ENCODE results near the gene C1orf226.
"Not testable (repeated sequence)": the region's sequence is repeated elsewhere in the genome, so short reads cannot be mapped to it uniquely, and the experiment has no call there.

The C1orf226 gene

DNA sequence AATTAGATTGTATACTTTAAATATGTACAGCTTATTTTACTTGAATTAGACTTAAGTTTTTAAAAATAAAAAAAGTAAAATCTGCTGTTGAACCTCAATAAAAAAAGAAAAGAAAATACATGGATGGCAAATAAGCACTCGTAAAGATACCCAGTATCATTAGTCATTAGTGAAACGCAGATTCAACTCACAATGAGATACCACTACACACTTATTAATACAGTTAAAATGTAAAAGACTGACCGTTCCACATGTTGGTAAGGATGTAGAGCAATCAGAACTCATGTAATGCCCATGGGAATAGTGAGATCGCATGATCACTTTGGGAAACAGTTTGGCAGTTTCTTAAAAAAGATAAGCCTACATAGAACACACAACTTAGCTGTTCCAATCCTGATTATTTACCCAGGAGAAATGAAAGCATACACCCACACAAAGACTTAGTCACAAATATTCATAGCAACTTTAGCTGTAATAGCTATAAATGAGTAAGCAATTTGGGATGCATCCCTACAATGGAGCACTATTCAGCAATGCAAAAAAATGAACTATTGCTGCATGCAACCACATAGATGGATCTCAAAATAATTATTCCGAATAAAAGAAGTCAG, 23.1 kb downstream of the C1orf226 start:
- DNase-seq (ENCODE audit: low read depth in 2 of 2, low spot score in 1 of 2) = no peak

DNA sequence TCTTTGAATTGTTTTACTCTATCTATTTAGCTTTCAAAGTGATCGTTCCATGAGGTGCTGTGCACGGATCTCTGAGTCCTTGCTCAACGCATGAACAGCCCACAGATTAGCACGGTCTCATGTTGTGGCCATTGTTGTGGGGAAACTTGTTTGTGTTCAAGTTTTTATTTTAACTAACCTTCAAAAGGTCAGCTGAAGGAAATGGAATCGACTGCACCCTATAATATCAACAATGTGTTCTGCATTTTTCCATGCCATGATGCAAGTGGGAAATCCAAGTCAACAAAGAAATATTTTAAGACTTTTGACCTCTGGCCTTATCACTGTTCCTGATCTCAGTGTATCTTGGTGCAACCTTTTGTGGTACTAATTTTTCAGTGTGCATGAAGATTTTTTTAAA, 24.3 kb downstream of the C1orf226 start:
- no peak for DNase-seq (ENCODE audit: low read depth in 2 of 2, low spot score in 1 of 2)

DNA sequence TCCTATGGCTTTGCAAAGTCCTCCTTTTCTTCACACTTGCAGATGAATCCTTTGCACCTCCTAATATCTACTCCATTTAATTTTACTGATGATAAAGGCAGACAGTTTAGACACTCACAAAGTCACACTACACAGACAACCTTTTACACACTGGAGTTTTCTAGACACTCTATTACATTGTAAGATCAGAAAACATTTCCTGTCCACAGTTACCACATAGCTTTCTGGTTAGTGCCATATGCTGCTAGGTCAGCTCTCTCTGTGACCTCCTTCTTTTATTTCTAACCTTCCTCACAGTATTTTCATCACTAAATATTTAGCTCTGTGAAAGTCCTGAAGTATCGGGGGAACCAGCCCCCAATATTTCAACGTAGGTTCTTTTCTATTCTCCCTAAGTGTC, 25.3 kb downstream of the C1orf226 start:
- DNase-seq (ENCODE audit: low read depth in 2 of 2, low spot score in 1 of 2) = no peak

DNA sequence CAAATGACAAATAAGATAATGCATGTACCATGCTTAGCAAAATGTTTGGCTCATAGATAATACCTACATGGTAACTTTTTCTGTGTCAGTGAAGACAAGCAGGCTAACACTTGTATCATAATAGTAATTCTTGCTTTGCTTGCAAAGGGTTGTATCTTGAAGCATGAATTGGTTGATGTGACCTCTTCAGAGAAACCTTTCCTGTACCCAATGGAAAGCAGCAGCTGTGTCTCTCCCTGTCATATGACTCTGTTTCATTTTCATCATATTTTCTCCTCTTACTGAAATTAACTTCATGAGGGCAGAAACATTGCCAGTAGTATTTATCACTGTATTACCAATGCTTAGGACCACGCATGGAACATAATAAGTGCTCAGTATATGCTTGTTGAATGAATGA, 26.0 kb downstream of the C1orf226 start:
- DNase-seq (ENCODE audit: low read depth in 2 of 2, low spot score in 1 of 2) = no peak

DNA sequence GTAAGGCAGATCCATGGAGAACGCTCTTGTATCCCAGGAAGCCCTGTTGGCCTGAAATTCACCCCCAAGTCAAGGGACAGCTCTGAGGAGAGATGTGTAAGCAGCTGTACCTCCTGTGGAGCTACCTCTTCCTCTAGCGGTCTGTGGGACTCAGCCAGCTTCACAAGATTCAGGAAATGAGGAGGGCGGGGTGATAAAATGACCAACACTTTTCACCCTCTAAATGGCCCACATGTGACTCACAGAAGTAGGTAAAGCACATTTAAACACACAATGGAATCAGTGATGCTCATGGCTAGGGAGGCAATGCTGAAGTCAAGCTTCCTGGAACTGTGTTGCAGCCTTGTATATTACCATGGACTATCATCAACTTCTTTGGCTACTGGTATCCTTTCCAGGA, 30.5 kb downstream of the C1orf226 start, which contains the start of gene SH2D1B:
Gene SH2D1B, minus strand, starts transcription at position 135 of the 400 bp plus-strand sequence. Its CDS starts 120 bp downstream, at position 15.
- no peak for DNase-seq (ENCODE audit: low read depth in 2 of 2, low spot score in 1 of 2)

DNA sequence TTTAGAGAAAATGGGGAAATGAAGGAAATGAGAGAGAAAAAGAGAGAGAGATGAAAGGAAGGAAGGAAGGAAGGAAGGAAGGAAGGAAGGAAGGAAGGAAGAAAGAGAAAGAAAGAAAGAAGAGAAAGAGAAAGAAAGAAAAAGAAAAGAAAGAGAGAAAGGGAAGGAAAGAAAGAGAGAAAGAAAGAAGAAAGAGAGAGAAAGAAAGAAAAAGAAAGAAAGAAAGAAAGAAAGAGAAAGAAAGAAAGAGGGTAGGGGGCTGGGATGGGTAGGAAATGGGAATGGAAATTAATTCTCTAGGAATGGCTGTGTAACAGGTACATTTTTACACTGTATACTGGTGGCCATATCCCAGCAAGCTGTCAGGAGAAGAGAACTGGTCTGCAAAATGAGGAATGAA, 34.7 kb downstream of the C1orf226 start:
- DNase-seq (ENCODE audit: low read depth in 2 of 2, low spot score in 1 of 2) = no peak

DNA sequence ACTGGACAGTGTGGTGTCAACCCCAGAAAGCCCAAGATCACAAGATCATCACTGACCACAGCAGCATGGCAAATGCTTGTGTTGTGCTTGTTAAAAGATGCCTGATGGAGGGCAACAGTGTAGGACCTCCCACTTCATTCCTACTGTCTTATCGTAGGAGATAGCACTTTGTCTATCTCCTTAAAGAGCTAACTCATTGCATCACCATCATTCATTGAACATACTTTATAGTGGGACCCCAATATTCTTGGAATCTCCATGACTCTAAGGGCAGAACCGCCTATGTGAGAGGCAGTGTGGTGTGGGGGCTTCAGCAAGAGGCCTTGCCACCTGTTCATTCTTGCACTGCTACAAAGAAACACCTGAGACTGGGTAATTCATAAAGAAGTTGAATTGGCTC, 35.4 kb downstream of the C1orf226 start:
- no peak for DNase-seq (ENCODE audit: low read depth in 2 of 2, low spot score in 1 of 2)

DNA sequence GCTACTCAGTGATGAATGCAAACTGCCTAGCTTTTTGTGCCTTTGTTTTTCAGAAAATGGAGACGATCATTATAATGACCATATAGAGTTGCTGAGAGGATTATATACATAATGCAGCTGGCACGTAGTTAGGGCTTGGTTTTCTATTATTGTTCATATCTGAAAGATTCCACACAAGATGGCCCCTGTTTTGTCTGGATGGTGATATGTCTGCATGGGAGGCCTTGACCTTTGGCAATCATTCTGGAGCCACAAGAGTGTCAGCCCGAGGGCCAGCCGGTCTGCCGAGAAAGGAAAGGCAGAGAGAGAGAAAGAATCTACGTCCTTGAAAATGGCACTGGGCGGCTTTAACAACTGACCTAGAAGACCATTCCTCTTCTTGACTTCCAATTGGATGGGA, 36.1 kb downstream of the C1orf226 start:
- no peak for DNase-seq (ENCODE audit: low read depth in 2 of 2, low spot score in 1 of 2)

DNA sequence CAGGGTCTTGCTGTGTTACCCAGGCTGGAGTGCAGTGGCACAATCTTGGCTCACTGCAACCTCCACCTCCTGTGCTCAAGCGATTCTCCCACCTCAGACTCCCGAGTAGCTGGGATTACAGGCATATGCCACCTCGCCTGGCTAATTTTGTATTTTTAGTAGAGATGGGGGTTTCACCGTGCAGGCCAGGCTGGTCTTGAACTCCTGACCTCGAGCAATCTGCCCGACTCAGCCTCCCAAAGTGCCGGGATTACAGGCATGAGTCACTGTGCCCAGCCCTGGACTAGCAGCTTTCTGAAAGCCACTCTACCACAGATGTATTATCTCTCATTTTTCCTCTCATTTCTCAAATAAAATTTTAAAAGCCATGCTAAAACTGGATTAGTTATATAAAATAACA, 37.1 kb downstream of the C1orf226 start:
- DNase-seq (ENCODE audit: low read depth in 2 of 2, low spot score in 1 of 2) = not testable (repeated sequence)

DNA sequence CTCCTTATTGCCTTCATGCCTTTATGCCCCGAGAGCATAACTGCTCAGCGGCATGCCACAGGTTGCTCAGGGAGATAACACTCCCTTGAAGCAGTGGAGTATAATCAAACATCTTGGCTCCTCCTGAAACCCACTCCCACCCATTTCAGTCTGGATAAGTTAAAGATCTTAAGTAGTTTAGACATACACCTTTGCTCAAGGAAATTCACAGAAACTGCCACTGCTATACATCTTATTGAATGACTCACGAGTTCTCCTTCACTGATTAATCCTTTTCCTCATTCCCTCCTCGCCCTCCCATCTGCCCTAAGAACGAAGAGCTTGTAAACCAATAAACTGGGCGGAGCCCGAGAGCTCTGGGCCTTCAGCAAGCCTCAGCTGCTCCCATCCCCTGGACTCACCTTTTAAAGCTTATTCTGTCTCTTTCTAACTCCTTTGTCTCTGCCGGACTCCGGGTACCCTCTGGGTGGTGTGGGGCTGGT, 38.0 kb downstream of the C1orf226 start:
- not testable (repeated sequence) for DNase-seq (ENCODE audit: low read depth in 2 of 2, low spot score in 1 of 2)

DNA sequence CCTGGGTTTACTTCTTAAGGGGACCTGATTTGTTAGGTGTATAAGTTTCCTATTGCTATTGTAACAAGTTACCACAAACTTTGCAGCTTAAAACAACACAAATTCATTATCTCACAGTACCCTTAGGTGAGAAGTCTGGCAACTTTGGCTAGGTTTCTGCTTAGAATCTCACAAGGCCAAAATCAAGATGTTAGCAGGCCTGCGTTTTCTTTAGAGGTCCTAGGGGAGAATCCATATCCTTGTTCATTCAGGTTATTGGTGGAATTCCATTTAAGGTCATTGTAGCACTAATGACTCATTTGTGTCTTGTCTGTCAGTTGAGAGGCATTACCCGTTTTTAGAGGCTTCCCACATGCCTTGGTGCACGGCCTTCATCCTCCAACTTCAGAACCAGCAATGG, 38.6 kb downstream of the C1orf226 start:
- DNase-seq (ENCODE audit: low read depth in 2 of 2, low spot score in 1 of 2) = no peak

DNA sequence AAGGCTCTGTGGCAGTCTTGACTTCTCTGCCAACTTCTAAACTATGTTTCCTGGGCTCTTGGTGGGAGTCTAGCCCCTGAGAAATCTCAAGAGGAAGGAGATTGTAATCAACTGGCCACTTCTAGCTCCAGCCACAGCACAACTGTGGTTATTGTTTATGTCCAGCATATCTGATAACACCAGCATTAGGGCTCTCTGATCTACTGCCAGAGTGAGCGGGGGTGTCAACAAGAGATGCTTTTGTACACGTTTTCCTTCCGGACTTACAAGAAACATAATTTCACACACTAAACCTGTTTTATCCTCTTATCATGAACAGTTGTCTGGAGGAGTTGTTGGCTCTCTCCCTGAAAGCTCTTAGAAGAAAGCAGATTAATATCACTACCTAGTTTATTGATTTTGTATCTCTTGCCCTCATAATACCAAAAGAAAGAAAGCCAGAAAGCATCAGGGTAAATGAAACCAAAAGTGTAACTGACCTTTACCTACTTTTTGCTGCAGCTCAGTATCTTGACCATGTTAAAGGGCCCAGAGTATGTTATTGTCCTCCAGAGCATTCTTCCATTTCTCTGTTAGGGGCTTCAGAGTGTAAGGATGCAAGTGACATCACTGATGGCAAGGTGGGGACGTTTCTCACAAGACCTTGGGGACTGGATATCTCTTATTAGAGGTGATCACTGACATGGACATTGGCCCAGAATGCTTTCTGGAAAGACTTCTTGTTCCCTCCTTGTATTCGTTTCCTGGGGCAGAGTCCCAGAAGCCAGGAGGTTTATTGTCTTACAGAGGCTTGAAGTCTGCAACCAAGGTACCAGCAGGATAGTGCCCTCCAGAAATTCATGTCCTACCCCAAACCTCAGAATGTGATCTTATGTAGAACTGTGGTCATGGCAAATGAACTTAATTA, 40.0 kb downstream of the C1orf226 start:
- DNase-seq (ENCODE audit: low read depth in 2 of 2, low spot score in 1 of 2) = no peak

DNA sequence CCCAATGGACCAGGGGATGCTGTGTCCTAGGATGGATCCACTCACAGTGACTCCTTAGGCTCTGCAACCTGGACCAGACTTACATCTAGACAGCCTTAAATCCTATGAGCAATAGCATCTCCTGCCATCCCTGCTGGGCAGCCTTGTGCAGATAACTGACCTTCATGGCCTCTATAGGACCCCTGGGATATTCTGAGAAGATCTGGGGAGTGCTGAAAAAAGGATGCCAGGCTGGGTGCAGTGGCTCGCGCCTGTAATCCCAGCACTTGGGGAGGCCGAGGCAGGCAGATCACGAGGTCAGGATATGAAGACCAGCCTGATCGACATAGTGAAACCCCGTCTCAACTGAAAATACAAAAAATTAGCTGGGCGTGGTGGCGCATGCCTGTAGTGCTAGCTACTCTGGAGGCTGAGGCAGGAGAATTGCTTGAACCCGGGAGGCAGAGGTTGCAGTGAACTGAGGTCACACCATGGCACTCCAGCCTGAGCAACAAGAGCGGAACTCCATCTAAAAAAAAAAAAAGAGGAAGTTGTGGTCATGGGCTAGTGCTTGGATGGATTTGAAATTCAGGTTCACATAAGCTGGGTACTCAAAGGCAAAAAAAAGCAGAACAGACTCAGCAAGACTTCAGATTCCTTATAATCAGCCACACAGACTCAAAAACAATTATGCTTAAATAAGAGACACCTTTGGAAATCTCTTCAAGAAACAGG, 41.3 kb downstream of the C1orf226 start:
- no peak for DNase-seq (ENCODE audit: low read depth in 2 of 2, low spot score in 1 of 2)

DNA sequence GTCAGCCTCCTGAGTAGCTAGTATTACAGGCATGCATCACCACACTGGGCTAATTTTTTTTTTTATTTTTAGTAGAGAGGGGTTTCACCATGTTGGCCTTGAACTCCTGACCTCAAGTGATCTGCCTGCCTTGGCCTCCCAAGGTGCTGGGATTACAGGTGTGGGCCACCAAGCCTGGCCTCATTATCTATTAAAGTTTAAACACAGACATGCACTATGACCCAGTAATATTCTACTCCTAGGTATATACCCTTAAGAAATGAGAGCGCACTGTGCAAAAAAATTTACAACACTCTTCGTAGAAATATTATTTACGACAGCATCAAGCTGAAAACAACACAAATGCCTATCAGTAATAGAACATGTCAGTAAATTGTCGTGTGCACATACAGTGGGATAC, 49.1 kb downstream of the C1orf226 start:
- DNase-seq (ENCODE audit: low read depth in 2 of 2, low spot score in 1 of 2) = no peak

DNA sequence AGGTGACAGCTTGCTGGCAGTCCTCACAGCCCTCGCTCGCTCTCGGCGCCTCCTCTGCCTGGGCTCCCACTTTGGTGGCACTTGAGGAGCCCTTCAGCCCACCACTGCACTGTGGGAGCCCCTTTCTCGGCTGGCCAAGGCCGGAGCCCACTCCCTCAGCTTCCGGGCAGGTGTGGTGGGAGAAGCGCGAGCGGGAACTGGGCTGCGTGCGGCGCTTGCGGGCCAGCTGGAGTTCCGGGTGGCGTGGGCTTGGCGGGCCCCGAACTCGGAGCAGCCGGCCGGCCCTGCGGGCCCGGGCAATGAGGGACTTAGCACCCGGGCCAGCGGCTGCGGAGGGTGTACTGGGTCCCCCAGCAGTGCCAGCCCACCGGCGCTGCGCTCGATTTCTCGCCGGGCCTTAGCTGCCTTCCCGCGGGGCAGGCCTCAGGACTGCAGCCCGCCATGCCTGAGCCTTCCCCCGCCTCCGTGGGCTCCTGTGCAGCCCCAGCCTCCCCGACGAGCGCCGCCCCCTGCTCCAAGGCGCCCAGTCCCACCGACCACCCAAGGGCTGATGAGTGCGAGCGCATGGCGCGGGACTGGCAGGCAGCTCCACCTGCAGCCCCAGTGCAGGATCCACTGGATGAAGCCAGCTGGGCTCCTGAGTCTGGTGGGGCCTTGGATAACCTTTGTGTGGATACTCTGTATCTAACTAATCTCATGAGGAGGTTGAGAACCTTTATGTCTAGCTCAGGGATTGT, 51.6 kb downstream of the C1orf226 start:
- DNase-seq (ENCODE audit: low read depth in 2 of 2, low spot score in 1 of 2) = not testable (repeated sequence)

Data from stimulated activated CD8-positive, alpha-beta memory T cell treated with anti-CD3 and anti-CD28 coated beads, Interleukin-4, amount 100 ng/mL, for 1 hour (primary cell).